KMS-11 (cell line): ENCODE measurements around the gene CDK19.

Source experiments
- H2AFZ ChIP-seq: fragments of 200-600 bp; sonication (generic); 2 replicates; pipeline ENCODE4 v1.6.1; 2016; ENCODE audit warnings: antibody characterized with exemption, mixed run types, low read depth
- H3K27ac ChIP-seq: fragments of 200-600 bp; sonication (generic); 2 replicates; pipeline ENCODE4 v1.6.1; 2016; ENCODE audit warnings: mild to moderate bottlenecking, mixed run types
- H3K27me3 ChIP-seq: fragments of 200-600 bp; sonication (generic); 2 replicates; pipeline ENCODE4 v1.6.1; 2017; ENCODE audit warnings: mild to moderate bottlenecking, low read depth, mixed run types, moderate library complexity; ENCODE audit not compliant: insufficient read depth
- H3K36me3 ChIP-seq: fragments of 200-600 bp; sonication (generic); 2 replicates; pipeline ENCODE4 v1.6.1; 2017; ENCODE audit warnings: mild to moderate bottlenecking, mixed run types; ENCODE audit not compliant: insufficient read depth
- H3K4me1 ChIP-seq: fragments of 200-600 bp; sonication (generic); 2 replicates; pipeline ENCODE4 v1.6.1; 2016; ENCODE audit warnings: mild to moderate bottlenecking, low read depth, mixed run types; ENCODE audit not compliant: poor library complexity, severe bottlenecking
- H3K4me2 ChIP-seq: fragments of 200-600 bp; sonication (generic); 2 replicates; pipeline ENCODE4 v1.7.0; 2016; ENCODE audit warnings: mild to moderate bottlenecking, mixed run types
- H3K4me3 ChIP-seq: fragments of 200-600 bp; sonication (generic); IDR thresholded peaks from 2 replicates; pipeline ENCODE4 v1.6.1; 2017; ENCODE audit warnings: low read depth, low read length, mixed read lengths; ENCODE audit not compliant: insufficient read depth
- H3K79me2 ChIP-seq: fragments of 200-600 bp; sonication (generic); 2 replicates; pipeline ENCODE4 v1.6.1; 2016; ENCODE audit warnings: low read depth, mixed run types; ENCODE audit not compliant: insufficient read depth
- H3K9ac ChIP-seq: fragments of 200-600 bp; sonication (generic); 2 replicates; pipeline ENCODE4 v1.6.1; 2016; ENCODE audit warnings: mild to moderate bottlenecking, mixed run types
- H4K20me1 ChIP-seq: fragments of 200-600 bp; sonication (generic); 2 replicates; pipeline ENCODE4 v1.6.1; 2016; ENCODE audit warnings: mild to moderate bottlenecking, mixed run types; ENCODE audit not compliant: insufficient read depth
- CTCF ChIP-seq: fragments of 200-600 bp; sonication (generic); conservative IDR thresholded peaks from 2 replicates; pipeline ENCODE4 v1.6.1; 2017; ENCODE audit warnings: low read depth, mild to moderate bottlenecking, antibody characterized with exemption, low read length, moderate library complexity, mixed read lengths

CDK19 gene

GRCh38 chr6:110705543-110705942, 109.7 kb downstream of the CDK19 start:
- H3K9ac ChIP-seq, result no peak overlapping the region

GRCh38 chr6:110703906-110704594, 111.2 kb downstream of the CDK19 start:
- Histone ChIP-seq H3K36me3 (no peaks in the 10 kb centered on the region), H3K4me3 (no peak overlapping the region), H3K4me2 (no peak overlapping the region), H3K27me3 (no peaks in the 10 kb centered on the region), H2AFZ (no peak overlapping the region), H3K27ac (no peak overlapping the region), H3K9ac (no peak overlapping the region), H4K20me1 (no peaks in the 10 kb centered on the region), H3K4me1 (no peaks in the 10 kb centered on the region), H3K79me2 (no peaks in the 10 kb centered on the region)
- TF ChIP-seq CTCF, result no peak

More at GRCh38 chr6:110705543-110705942, 109.7 kb downstream of the CDK19 start:
- H3K27ac ChIP-seq, result no peak overlapping the region
- no peak overlapping the region for H2AFZ ChIP-seq
- TF ChIP-seq CTCF, result no peak
- H3K4me3 ChIP-seq, result no peak overlapping the region
- H3K79me2 ChIP-seq, result no peaks in the 10 kb centered on the region
- no peaks in the 10 kb centered on the region for H3K4me1 ChIP-seq
- no peak overlapping the region for H3K4me2 ChIP-seq
- H3K27me3 ChIP-seq, result no peaks in the 10 kb centered on the region
- no peaks in the 10 kb centered on the region for H4K20me1 ChIP-seq
- no peaks in the 10 kb centered on the region for H3K36me3 ChIP-seq

GRCh38 chr6:110703010-110703905, 112.0 kb downstream of the CDK19 start:
- no peak overlapping the region for H3K27ac ChIP-seq
- no peaks in the 10 kb centered on the region for H3K4me1 ChIP-seq
- no peak overlapping the region for H3K4me2 ChIP-seq
- H2AFZ ChIP-seq, result no peak overlapping the region
- no peak overlapping the region for H3K4me3 ChIP-seq
- H3K27me3 ChIP-seq, result no peaks in the 10 kb centered on the region
- H3K9ac ChIP-seq, result no peak overlapping the region
- no peaks in the 10 kb centered on the region for H4K20me1 ChIP-seq
- no peak for TF ChIP-seq CTCF
- H3K36me3 ChIP-seq, result no peaks in the 10 kb centered on the region
- H3K79me2 ChIP-seq, result no peaks in the 10 kb centered on the region

GRCh38 chr6:110699780-110700179, 115.5 kb downstream of the CDK19 start:
- Histone ChIP-seq H3K9ac (no peak overlapping the region), H3K4me2 (no peak overlapping the region), H4K20me1 (no peaks in the 10 kb centered on the region), H2AFZ (no peak overlapping the region), H3K27ac (no peak overlapping the region), H3K27me3 (no peaks in the 10 kb centered on the region), H3K4me3 (no peak overlapping the region), H3K4me1 (no peaks in the 10 kb centered on the region), H3K79me2 (no peaks in the 10 kb centered on the region), H3K36me3 (no peaks in the 10 kb centered on the region)
- no peak for TF ChIP-seq CTCF
